NCI-H2171 treated with DMSO at 0.1 percent for 48 hours (cell line): Measurements from ENCODE around the gene MED17.
"Not testable (repeated sequence)": the region's sequence is repeated elsewhere in the genome, so short reads cannot be mapped to it uniquely, and the experiment has no call there.

Experiments used
- DNase-seq: peaks from one replicate; lab custom pipeline; 2025; lab: John Stamatoyannopoulos, UW

MED17 gene

GRCh38 chr11:93757924-93758865 is 25.9 kb upstream of the MED17 start:
- DNase-seq: no peak

GRCh38 chr11:93759123-93759522 is 25.0 kb upstream of the MED17 start:
- not testable (repeated sequence) for DNase-seq

GRCh38 chr11:93761910-93762309 is 22.2 kb upstream of the MED17 start:
- DNase-seq: no peak

GRCh38 chr11:93765551-93765950 is 18.5 kb upstream of the MED17 start:
- no peak for DNase-seq

- no peak for DNase-seq
Measured at GRCh38 chr11:93766504-93766903, 17.6 kb upstream of the MED17 start.

- no peak for DNase-seq
Measured at GRCh38 chr11:93767018-93767417, 17.1 kb upstream of the MED17 start.

- no peak for DNase-seq
Measured at GRCh38 chr11:93770160-93770559, 13.9 kb upstream of the MED17 start.

GRCh38 chr11:93772123-93772522 is 12.0 kb upstream of the MED17 start:
- DNase-seq: no peak

GRCh38 chr11:93773045-93773477 is 11.0 kb upstream of the MED17 start:
- DNase-seq: no peak

- DNase-seq: no peak
Measured at GRCh38 chr11:93773601-93774200, 10.4 kb upstream of the MED17 start.

- DNase-seq: not testable (repeated sequence)
Measured at GRCh38 chr11:93774560-93774959, 9.5 kb upstream of the MED17 start.

GRCh38 chr11:93775289-93775688 is 8.8 kb upstream of the MED17 start:
- DNase-seq: no peak

GRCh38 chr11:93783362-93783761 is 720 bp upstream of the MED17 start:
- DNase-seq: no peak

GRCh38 chr11:93783765-93784144 is 327 bp upstream of the MED17 start:
- DNase-seq: no peak

GRCh38 chr11:93784935-93785360 is 866 bp downstream of the MED17 start:
- DNase-seq: no peak

GRCh38 chr11:93791493-93791892 is 7.4 kb downstream of the MED17 start:
- no peak for DNase-seq

GRCh38 chr11:93796441-93797231 is 12.6 kb downstream of the MED17 start:
- no peak for DNase-seq

- no peak for DNase-seq
Measured at GRCh38 chr11:93801366-93801765, 17.3 kb downstream of the MED17 start.

- no peak for DNase-seq
Measured at GRCh38 chr11:93804879-93805278, 20.8 kb downstream of the MED17 start.

GRCh38 chr11:93807980-93808379 is 23.9 kb downstream of the MED17 start:
- no peak for DNase-seq

GRCh38 chr11:93813974-93814373 is 29.9 kb downstream of the MED17 start:
- no peak for DNase-seq

- no peak for DNase-seq
Measured at GRCh38 chr11:93814966-93815633, 31.0 kb downstream of the MED17 start.
